Fibroblast of pulmonary artery (primary cell): ENCODE results near the gene DCTN3.
A peak's percentile ranks its signal among the peaks of the same experiment; 100 is the strongest.

ENCODE experiments used
- DNase-seq: peaks from one replicate; pipeline ENCODE4 v3.0.0-alpha.2; 2010; ENCODE audit warnings: low read depth
- H3K4me3 ChIP-seq: replicated peaks from 2 replicates; pipeline ENCODE4 v1.5.1; 2011; ENCODE audit warnings: low read depth, mild to moderate bottlenecking, control low read depth, low read length, moderate library complexity
- CTCF ChIP-seq: IDR thresholded peaks from 2 replicates; pipeline ENCODE4 v1.5.1; 2011; ENCODE audit warnings: mild to moderate bottlenecking, control low read depth, low read length, inconsistent platforms; ENCODE audit errors: missing control alignments

DCTN3 gene

DNA sequence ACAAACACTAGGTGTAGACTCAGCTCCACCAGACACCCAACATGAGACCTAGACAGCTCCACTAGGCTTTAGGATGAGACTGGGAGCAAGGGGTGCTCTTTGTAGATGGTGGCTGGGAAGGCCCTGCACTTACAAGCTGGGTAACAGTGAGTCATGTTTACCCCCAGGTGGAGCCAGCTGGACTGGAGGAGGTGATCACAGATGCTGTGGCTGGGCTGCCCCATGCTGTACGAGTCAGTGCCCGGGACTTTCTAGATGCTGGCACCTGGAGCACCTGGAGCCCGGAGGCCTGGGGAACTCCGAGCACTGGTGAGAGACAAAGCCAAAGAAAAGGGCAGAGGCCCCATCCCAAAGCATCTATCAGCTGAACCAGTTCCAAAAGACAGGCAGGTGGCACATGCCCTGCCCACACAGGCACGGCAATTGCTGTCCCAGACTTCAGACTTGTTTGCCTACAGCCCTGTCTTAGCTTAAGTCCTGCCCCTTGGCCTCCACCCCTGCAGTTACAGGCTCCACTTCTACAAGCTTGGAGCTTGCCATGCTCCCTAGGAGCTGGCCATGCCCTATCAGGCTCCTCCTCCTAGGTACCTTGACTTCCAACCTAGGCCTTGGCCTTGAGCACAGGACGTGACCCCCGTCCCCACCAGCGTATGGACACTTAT is 39.4 kb upstream of the DCTN3 start:
- no peak overlapping the region for H3K4me3 ChIP-seq
- no peak for TF ChIP-seq CTCF
- DNase-seq, result no peak

- H3K4me3 ChIP-seq, result no peak overlapping the region
- TF ChIP-seq CTCF, result no peak
- DNase-seq, result no peak
These were observed 38.2 kb upstream of the DCTN3 start for GRCh38 chr9:34658461-34658860.

DNA sequence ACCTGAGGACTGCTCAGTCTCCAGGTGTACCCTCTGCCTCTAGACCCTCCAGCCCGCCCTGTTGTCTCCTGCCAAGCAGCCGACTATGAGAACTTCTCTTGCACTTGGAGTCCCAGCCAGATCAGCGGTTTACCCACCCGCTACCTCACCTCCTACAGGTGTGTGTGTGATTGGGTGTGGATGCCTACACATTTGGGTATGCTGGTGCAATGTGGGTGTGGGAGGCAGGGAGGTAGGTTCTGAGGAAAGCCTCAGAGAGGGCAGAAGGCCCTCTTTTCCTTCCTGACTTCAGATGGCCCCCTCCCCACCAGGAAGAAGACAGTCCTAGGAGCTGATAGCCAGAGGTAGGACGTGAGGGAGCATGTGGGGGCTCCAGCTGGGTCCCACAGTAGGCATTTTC is 36.7 kb upstream of the DCTN3 start:
- no peak overlapping the region for H3K4me3 ChIP-seq
- TF ChIP-seq CTCF, result no peak
- DNase-seq, result no peak

- no peak for DNase-seq
- no peak for TF ChIP-seq CTCF
- H3K4me3 ChIP-seq, result no peak overlapping the region
These were observed 35.1 kb upstream of the DCTN3 start for GRCh38 chr9:34655394-34655793.

GRCh38 chr9:34654323-34655051 is 34.2 kb upstream of the DCTN3 start:
- peak; percentile 54 for DNase-seq
- H3K4me3 ChIP-seq, result no peak overlapping the region
- no peak for TF ChIP-seq CTCF

DNA sequence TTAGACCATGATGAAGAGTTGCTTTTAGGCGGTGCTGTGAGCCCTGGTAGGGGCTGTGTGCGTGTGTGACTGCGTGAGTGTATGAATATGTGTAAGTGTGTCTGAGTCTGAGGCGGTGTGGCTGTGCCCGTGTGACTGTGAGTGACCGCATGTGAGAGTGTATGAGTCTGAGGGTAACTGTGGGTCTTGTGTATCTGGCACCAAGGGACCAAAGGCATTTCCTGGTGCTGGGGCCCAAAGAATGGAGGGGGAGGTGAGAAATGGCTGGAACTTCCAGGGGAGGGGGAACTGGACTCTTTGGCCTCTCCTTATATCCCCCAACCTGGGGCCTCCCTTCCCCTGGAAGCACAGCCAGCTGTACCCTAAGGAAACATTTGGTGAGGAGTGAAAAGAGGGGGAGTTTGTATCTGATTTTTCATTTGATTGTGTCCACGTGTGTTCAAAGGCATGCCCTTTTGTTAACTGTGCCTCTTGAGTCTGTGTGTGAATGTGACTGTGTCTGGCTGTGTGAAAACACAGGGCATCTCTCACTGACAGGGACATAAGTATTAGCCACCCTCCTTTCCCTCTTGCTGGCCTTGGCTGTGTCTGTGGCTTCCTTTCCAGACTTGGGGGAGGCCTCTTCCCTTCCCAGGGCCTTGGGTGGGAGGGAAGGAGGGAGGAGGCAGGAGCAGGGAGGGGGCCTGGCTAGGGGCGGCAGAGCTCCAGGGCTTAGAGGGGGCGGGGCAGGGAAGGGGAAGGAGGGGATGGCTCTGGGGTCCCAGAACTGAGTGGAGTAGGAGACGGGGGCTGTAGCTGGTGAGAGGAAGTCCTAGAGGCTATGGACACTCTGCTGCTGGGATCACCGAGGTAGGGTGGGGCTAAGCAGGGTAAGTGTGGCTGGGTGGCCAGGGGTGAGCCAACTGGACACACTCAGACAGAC is 33.1 kb upstream of the DCTN3 start:
- peak; percentile 62 for DNase-seq
- no peak for TF ChIP-seq CTCF
- H3K4me3 ChIP-seq, result peak overlapping the region; percentile 52
